ENCODE data around the gene PLN.

- TF ChIP-seq, protein P1, sequence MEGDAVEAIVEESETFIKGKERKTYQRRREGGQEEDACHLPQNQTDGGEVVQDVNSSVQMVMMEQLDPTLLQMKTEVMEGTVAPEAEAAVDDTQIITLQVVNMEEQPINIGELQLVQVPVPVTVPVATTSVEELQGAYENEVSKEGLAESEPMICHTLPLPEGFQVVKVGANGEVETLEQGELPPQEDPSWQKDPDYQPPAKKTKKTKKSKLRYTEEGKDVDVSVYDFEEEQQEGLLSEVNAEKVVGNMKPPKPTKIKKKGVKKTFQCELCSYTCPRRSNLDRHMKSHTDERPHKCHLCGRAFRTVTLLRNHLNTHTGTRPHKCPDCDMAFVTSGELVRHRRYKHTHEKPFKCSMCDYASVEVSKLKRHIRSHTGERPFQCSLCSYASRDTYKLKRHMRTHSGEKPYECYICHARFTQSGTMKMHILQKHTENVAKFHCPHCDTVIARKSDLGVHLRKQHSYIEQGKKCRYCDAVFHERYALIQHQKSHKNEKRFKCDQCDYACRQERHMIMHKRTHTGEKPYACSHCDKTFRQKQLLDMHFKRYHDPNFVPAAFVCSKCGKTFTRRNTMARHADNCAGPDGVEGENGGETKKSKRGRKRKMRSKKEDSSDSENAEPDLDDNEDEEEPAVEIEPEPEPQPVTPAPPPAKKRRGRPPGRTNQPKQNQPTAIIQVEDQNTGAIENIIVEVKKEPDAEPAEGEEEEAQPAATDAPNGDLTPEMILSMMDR (conservative IDR thresholded peaks at IDR 0.05 in 1 of 2, IDR thresholded peaks at IDR 0.05 in 1 of 2; ENCODE audit: extremely low read depth in 1 of 2, insufficient read depth in 1 of 2, low read depth in 1 of 2, low read length in 2 of 2), result no peak
- no peak for TF ChIP-seq EZH2 (IDR thresholded peaks at IDR 0.05; ENCODE audit: borderline replicate concordance, low read length)
These were observed 17.2 kb upstream of the PLN start for GRCh38 chr6:118530942-118531341.
